Measurements from ENCODE around the gene USP34.

Gene USP34

DNA sequence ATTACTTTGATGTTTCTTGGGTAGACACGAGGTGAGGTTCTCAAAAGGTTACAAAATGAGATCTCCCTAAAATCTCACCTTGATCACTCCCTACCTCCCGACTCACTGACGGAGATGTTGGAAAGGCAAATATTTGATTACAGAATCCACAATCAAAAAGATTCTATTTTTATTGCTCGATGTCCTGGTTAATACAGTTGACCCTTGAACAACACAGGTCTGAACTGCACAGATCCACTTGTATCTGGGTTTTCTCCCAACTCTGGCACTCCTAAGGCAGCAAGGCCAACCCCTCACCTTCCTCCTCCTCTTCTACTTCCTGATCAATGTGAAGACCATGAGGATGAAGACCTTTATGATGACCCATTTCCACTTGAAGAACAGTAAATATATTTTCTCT lies 183.6 kb downstream of the USP34 start:
- DNase-seq, result no peak

DNA sequence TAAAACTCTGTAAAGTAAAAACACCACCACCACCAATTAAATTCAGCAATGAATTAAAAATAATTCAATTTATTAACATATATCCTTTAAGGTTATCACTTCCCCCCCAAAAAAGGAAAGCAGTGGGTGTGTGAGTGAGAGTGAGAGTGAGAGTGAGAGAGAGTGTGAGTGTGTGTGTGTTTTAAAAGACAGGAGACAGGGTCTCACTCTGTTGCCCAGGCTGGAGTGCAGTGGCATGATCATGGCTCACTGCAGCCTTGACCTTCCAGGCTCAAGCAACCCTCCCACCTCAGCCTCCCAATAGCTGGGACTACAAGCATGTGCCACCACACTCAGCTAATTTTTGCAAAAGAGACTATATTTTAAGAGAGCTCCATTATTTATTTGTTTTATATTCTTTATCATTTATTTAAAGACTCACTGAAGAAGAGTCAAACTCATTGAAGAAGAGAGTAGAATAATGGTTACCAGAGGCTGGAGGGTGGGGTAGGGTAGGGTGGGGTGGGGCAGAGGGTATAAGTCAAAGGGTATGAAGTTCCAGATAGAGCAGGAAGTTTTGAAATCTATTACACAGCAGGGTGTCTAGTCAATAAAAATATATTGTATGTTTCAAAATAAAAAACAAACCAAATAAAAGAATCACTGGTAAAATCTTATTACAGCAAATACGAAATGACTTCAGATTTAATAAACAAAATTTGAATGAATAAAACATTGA lies 187.3 kb downstream of the USP34 start:
- no peak for DNase-seq

DNA sequence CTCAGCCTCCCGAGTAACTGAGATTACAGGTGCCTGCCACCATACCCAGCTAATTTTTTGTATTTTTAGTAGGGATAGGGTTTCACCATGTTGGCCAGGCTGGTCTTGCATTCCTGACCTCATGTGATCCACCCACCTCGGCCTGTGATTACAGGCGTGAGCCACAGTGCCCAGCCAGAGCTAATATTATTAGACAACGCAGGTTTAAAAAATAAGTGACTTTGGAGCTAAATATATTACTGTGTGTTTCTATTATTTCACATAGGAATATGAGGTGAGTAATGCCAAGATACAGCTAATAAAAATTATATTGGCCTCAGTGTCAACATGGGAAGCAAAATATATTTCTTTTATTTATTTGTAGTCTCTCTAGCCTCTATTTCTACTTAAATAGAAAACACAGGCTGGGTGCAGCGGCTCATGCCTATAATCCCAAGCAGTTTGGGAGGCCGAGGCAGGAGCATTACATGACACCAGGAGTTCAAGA lies 188.7 kb downstream of the USP34 start:
- no peak for DNase-seq

GRCh38 chr2:61281321-61281720 lies 189.6 kb downstream of the USP34 start:
- DNase-seq, result no peak

- DNase-seq, result no peak
Measured at GRCh38 chr2:61277756-61278155, 193.1 kb downstream of the USP34 start.

- DNase-seq, result no peak
Measured at GRCh38 chr2:61275575-61276184, 195.2 kb downstream of the USP34 start.

GRCh38 chr2:61272421-61273070 lies 198.3 kb downstream of the USP34 start:
- DNase-seq, result no peak

GRCh38 chr2:61268249-61268648 lies 202.6 kb downstream of the USP34 start:
- no peak for DNase-seq

- DNase-seq, result no peak
Measured at GRCh38 chr2:61266632-61267505, 204.0 kb downstream of the USP34 start.

DNA sequence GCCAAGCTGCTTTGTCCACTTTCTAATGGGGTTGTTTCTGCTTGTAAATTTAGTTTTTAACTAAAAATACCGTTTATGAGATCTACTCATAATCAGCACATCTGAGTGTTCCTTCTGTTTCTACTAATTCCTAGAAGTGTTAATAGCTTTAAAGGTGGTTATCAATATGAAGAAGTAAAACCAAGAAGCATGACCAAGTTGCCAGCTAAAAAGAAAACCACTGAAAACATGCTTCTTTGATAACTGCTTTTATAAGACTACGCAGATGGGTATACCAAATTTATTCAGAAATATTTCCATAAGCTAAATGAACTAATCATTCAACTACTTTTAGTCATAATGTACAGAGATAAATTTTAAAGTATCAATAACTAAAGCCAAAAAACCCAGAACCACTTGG lies 207.1 kb downstream of the USP34 start:
- no peak for DNase-seq

- no peak for DNase-seq
Measured at GRCh38 chr2:61262699-61263098, 208.2 kb downstream of the USP34 start.

GRCh38 chr2:61257446-61257845 lies 213.4 kb downstream of the USP34 start:
- no peak for DNase-seq

GRCh38 chr2:61255580-61256437 lies 215.1 kb downstream of the USP34 start:
- no peak for DNase-seq

GRCh38 chr2:61254536-61254935 lies 216.4 kb downstream of the USP34 start:
- no peak for DNase-seq

DNA sequence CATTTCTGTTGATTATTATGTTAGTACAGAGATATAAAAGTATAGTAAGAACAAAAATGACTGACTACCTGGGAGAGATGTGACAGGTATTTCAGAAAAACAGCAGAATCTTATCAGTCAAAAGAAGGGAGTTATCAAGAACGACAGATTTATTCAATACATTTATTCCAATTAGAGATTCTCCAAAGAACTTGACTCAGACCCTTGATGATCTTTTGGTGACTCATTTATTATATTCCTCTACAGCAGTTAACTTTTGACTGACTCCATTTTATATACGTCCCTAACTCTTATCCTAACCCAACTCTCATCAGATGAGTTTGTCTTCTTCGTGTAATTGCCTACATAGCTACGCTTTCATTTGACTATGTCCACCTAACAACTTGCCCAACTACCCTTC lies 217.8 kb downstream of the USP34 start:
- DNase-seq, result no peak

DNA sequence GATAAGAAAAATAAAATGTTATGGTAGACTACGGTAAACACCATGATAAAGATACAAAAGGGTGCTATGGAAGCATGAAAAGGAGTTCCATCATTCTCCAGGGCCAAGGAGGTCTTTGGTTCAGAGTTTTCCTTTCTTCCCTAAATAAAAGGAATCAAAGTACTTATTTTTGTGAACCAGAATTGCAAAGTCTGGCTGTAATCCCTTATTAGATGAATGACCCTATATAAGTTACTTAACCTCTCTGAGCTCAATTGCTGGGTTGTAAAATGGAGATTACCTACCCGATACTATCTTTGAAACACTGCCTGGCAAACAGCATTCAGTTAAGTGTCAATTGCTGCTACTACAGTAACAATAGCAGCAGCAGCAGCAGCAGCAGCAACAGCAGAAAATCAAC lies 218.9 kb downstream of the USP34 start:
- no peak for DNase-seq

DNA sequence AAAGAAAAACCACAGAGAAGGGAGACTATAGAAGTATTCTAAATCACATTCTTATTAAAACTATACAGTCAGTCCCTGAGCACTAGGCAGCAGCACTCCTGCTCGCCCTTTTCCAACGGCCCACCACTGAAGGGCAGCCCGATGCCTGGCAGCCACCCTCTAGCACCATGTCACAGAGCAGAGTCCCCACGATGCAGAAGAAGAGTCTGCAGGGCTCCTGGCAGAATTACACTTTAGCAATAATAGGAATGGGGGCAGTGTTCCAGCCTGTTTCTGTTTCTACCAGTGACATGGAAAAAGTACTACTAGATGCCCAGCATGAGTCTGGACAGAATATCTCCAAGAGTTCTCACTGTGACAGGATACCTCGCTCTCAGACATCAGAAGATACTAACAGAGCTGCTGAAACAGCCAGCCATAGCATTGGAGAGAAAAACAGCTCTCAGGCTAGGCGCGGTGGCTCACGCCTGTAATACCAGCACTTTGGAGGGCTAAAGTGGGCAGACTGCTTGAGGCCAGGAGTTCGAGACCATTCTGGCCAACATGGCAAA lies 221.3 kb downstream of the USP34 start:
- DNase-seq, result no peak

- no peak for DNase-seq
Measured at GRCh38 chr2:61247204-61247812, 223.6 kb downstream of the USP34 start.

DNA sequence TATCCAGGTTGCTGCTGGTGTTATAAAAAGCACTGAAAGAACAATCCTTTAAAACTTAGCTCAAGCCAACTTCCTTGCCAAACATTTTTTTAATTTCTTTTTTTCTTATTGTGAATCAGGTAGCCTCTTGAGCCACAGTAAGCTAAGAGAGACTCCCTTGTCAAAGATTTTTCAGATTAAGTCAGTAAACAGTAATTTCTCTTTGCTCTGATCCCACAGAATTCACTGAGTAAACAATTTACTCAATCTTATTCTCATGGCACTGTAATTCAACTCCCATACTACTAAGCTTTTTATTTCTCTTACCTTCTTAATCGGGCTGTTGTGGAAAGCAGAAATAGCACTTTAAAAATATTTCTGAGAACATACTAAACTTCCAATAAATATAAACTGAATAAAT lies 226.2 kb downstream of the USP34 start:
- no peak for DNase-seq

- no peak for DNase-seq
Measured at GRCh38 chr2:61241266-61241665, 229.6 kb downstream of the USP34 start.

Measured in CD4-positive, alpha-beta T cell treated with Interleukin-4 for 1 hour (primary cell).